HG02571 (cell line): ENCODE measurements around the gene MACROD2.

ENCODE experiments used
- ATAC-seq: cut with Tn5 transposase; IDR thresholded peaks from one replicate; pipeline ENCODE4 v1.9.1; 2021; ENCODE audit warnings: mild to moderate bottlenecking, moderate library complexity; ENCODE audit not compliant: unreplicated experiment

MACROD2 gene

GRCh38 chr20:14830899-14831298 is 835.6 kb downstream of the MACROD2 start:
- ATAC-seq: no peak

- ATAC-seq: peak; percentile 66
Measured at GRCh38 chr20:14832630-14833029, 837.3 kb downstream of the MACROD2 start.

- peak; percentile 58 for ATAC-seq
Measured at GRCh38 chr20:14838663-14839628, 843.6 kb downstream of the MACROD2 start.

- ATAC-seq: no peak
Measured at GRCh38 chr20:14845199-14846160, 850.2 kb downstream of the MACROD2 start.

GRCh38 chr20:14848806-14849205 is 853.5 kb downstream of the MACROD2 start:
- no peak for ATAC-seq

- no peak for ATAC-seq
Measured at GRCh38 chr20:14853079-14853478, 857.8 kb downstream of the MACROD2 start.

- no peak for ATAC-seq
Measured at GRCh38 chr20:14855171-14855570, 859.9 kb downstream of the MACROD2 start.

GRCh38 chr20:14859627-14860026 is 864.3 kb downstream of the MACROD2 start:
- no peak for ATAC-seq

- no peak for ATAC-seq
Measured at GRCh38 chr20:14860410-14860814, 865.1 kb downstream of the MACROD2 start.

GRCh38 chr20:14861028-14861699 is 865.8 kb downstream of the MACROD2 start:
- ATAC-seq: no peak

GRCh38 chr20:14865169-14865568 is 869.9 kb downstream of the MACROD2 start:
- ATAC-seq: no peak

- ATAC-seq: no peak
Measured at GRCh38 chr20:14865731-14866130, 870.4 kb downstream of the MACROD2 start.

GRCh38 chr20:14866841-14867514 is 871.7 kb downstream of the MACROD2 start:
- ATAC-seq: no peak

GRCh38 chr20:14877301-14878028 is 882.1 kb downstream of the MACROD2 start:
- no peak for ATAC-seq

GRCh38 chr20:14878676-14879019 is 883.3 kb downstream of the MACROD2 start:
- ATAC-seq: no peak

- ATAC-seq: no peak
Measured at GRCh38 chr20:14879020-14879697, 883.8 kb downstream of the MACROD2 start.

GRCh38 chr20:14879839-14880238 is 884.5 kb downstream of the MACROD2 start:
- ATAC-seq: no peak

GRCh38 chr20:14881518-14881917 is 886.2 kb downstream of the MACROD2 start:
- ATAC-seq: no peak

GRCh38 chr20:14882157-14882556 is 886.8 kb downstream of the MACROD2 start:
- ATAC-seq: no peak
